Stimulated activated CD4-positive, alpha-beta T cell treated with anti-CD3 and anti-CD28 coated beads, Interleukin-1b, Interleukin-23, amount 100 ng/mL, for 24 hours (primary cell): ENCODE measurements around the gene CFAP300.

Experiments used
- DNase-seq, 4 experiments: peaks; one replicate each; pipeline ENCODE4 v3.0.0-alpha.2; 2020; ENCODE audit warnings: low read depth in 4 of 4, low spot score in 1 of 4

The CFAP300 gene

DNA sequence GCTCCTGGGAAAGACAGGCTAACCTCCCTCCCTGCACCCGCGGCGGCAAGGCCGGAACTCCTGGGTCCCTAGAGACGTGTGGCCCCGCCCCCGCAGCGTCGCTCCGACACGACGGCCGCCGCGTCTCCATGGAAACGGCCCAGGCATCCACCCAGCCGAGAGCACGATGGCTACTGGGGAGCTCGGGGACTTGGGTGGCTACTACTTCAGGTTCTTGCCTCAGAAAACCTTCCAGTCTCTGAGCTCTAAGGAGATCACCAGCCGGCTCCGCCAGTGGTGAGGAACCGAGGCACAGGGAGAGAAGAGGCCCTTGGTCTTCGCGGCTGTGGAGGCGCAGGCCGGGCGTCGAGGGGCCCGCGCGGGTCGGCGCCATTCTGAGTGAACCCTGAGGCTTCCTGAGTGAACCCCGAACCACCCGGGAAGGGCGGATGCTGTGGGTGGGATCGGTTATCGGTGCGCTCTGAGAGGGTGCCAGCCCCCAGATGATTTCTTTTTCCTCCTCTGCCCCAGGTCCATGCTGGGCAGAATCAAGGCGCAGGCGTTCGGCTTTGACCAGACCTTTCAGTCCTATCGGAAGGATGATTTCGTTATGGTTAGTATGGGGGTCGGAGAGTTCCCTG is at the start of gene CFAP300:
Gene CFAP300, plus strand, starts transcription at position 133 of the 620 bp plus-strand sequence. Its CDS starts 34 bp downstream, at position 167.
- DNase-seq, result peak; percentile 6 to 52 (median 21)

DNA sequence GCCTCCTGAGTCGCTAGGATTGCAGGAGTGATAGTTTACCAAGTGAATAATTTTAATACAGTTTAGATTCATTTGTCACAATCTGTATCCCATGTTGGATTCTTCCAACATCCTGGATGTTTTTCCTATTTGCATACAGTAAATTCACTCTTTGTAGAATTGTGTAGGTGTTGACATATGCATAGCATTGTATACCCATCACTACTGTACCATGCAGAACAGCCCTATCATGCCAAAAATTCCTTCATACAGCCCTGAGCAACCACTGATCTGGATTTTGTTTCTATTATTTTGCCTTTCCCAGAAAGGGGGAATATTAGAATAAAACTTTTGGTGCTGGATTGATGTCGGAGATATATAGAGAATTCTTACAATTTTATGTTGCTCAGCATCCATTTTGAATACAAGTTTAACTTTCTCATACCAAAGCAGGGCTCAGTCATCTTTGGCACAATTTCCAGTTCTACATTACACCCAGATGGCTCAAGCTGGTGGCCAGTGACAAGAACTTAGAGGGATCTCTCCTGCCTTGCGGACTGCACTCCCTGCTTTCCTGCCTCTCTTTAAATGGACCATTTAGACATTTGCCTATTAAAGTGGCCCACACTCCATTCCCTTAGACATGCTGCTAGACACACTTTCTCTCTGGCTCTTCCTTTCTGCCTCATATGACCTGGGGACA is 45.4 kb upstream of the CFAP300 start:
- no peak for DNase-seq

DNA sequence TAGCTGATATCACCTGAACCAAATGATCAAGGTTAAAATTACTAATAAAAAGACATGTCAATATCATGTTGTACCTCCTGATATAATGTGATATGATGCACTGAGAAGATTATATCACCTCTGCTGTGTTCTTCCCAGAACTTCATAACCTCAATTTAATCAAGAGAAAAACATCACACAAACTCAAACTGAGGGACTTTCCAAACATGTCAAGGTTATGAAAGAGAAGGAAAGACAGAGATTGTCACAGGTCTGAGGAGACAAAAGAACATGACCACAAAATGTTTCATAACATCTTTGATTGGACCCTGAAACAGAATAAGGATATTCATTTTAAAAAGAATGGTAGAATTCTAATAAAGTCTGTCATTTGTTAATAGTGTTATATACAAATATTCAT is 43.0 kb upstream of the CFAP300 start:
- DNase-seq, result no peak

DNA sequence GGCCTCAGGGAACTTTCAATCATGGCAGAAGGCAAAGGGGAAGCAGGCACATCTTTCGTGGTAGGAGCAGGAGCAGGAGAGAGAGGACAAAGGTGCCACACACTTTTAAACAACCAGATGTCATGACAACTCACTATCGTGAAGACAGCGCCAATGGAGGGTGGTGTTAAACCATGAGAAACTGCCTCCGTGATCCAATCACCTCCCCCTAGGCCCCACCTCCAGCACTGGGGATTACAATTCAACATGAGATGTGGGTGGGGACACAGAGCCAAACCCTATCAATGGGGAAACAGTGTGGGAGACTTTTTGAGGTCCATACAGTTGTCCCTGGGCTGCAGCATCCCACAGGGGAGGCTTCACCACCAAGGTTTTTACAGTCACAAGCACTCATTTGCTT is 41.9 kb upstream of the CFAP300 start:
- DNase-seq, result no peak

DNA sequence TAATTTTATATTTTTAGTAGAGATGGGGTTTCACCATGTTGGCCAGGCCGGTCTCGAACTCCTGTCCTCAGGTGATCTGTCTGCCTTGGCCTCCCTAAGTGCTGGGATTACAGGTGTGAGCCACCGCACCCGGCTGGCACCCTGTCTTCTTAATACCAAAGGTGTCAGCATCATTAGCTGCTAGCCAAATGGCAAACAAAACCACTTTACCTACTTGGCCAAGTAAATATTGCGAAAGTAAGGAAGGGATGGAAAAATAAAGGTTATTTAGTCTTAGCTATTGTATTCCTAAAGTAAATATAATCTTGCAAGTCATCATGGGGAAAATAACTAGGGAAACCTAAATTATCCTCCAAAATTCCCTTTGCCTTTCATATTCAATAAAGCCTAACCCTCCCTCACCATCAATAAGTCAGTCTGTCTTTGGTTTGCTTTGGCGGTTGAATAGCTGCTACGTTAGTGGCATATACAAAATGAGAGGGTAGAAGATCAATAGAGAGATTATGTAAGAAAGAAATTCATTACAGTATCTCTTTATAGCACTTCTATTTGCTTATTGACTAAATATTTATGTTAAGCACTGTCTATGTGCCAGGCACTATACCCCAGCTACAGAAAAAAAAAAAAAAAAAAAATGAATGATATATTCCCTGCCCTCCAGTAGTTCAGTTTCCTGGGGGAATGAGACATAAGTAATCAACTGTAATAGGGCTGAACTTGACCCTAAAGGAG is 40.2 kb upstream of the CFAP300 start:
- DNase-seq, result no peak

DNA sequence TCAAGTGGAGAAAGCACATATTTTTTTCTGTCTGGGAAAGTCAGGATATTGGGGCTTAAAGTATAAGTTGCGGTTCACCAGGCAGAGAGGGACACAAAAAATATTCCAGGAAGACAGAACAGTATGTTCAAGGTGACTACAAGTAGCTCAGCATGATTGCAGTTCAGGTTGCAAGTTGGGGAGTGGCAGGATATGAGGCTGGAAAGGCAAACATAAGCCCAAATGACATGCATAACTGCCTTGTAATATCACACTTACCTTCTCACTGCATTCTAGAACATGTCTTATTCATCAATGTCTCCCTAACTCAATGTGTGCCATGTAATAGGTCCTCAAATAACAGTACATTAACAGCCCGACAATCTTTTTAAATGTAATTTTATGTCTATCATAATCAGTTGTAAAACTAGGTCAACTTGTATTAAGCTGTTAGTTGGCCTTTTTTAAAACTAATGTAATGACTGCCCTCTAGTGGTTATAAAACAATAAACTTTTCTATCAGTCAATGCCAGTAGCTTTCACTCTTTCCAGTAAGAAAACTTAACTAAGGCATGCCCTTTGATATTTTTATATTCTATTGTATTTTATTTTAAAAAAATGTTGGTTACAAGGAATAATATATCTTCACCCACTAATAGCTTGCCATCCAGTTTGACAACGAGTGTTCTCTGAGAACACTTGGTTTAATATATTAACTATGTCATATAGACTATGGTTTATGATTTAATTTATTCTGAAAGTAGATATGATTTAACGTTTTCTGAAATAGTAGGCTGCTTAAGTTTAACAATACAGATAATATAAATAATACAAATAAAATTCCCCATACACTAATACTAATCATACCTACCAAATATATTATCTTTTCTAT is 39.4 kb upstream of the CFAP300 start:
- DNase-seq, result no peak

DNA sequence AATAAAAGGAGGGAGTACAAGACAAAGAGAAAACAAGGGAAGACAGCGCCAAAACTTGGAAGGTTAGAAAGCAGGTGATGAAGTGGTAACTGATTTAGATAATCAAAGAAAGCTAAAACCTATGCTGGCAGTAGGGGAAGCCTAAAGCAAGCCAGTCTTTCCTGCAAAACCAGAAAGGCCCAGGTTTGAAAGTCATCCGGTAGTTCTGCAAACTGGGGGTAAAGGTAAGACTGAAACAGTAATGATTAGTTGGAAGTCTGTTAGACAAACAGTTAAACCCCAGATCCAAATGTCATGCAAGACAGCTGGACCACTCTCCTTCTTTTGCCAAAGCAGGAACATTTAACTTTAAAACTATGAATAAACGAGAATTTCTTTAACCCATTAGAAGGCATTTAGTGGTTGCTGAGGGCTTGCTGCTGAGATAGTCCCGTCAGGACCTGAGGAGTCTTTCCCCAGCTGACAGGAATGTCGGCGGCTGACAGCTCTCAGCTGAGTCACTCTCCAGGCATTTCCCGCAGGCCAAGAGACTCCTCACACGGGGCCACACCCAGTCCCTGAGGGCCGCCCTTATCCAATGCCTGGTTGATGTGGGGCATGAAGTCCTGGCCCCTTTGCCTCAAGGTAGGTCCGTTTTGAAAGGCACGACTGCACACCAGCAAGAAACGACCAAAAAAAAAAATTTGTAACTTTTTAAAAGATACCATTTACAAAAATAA is 36.3 kb upstream of the CFAP300 start:
- DNase-seq, result no peak

DNA sequence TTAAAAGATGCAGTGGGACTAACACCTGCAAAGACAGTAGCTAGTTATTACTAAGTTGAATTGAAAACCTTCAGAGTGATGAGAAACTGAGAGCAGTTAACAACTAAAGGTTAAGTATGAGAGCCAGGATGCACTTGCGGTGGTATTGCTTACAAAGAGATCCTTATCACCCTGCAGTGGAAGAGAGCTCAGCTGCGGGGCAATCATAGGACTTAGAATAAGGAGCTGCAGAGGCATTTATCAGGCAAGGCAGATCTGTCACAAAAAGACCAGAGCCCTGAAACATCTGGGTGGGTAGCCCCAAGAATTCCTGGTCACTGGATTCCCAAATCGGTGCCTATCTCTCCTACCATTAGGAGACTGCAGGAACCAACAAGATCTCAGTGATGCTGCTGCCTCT is 34.3 kb upstream of the CFAP300 start:
- no peak for DNase-seq

DNA sequence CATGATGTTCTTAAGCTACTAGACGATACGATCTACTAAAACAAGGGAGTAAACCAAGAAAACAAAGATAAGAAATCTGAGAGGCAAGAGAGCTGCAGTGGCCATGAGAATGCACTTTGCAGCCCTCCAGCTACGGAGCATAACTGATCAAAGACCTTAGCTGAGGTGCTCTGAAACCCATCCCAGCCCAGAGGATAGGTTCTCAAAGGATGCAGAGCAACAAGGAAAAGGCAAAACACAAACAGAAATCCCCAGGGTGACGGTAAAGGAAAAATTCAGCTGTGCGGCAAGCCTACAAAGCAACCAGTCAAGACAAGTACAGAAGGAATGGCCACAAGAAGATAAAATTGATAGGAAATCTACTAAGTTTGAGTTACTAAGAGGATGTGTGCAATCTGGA is 32.5 kb upstream of the CFAP300 start:
- no peak for DNase-seq

DNA sequence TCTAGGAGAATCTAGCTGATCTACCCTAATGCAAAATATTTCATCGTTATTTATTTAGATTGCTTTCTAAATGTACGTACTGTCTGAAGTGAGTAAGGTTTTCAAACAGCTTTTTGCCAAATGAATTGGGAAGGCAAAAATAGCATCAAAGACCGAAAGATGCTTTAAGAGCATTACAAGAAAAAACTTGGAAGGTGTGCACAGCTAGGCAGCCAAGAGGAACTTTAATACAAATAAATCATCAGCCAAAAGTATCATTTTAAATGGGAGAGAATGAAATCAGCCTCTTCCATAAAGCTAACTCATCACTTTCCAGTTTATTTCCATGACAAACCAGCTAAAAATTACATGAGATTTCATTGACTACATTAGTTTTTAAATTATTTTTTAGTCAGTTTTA is 30.2 kb upstream of the CFAP300 start:
- no peak for DNase-seq

DNA sequence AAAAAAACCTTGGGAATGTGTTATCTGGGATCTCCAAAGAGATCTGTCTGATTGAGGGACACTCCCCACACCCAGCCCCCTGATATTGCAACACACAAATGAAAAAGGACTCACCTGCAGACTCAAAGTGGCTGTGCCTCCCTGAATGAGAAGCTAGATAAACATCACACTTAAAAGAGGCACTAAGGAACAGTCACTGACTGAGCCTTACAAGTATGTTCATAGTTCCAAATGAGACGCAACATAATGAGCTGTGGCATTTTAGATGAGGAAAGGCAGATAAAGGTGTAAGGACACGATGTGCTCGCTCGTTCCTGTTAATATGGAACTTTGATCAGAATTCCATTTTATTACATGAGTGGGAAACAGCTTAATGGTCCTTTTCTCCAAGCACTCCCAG is 21.0 kb upstream of the CFAP300 start:
- no peak for DNase-seq

DNA sequence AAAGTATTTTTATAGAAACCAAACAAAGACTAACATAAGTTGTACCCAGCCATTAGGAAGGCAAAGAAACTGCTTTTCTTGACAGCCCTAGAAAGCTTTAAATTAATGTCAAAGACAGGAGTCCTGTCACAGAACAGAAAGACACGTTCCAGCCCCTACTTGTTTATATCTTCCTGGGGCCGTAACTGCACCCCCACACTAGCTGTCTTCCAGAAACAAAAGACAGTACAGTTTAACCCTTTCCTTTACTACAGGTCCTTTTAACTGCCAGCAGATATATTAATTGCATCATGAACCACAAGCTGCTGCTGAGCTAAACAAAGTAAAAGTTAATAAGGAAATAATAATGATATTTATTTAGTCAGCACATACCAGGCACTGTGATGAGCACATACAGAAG is 20.3 kb upstream of the CFAP300 start:
- DNase-seq, result no peak

DNA sequence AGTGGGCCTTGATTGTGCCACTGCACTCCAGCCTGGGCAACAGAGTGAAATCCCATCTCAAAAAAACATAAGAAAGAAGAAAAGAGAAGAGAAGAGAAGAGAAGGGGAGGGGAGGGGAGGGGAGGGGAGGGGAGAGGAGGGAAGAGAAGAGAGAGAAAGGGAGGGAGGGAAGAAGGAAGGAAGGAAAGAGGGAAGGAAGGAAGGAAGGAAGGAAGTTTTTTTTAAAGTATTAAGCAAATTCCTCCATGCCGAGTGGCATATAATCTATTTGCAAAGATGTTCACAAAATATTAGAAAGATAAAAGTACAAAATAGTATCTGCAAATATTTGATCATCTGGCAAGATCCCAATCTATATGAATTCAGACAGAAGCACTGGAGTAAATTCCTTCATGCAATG is 10.5 kb upstream of the CFAP300 start:
- DNase-seq, result no peak

DNA sequence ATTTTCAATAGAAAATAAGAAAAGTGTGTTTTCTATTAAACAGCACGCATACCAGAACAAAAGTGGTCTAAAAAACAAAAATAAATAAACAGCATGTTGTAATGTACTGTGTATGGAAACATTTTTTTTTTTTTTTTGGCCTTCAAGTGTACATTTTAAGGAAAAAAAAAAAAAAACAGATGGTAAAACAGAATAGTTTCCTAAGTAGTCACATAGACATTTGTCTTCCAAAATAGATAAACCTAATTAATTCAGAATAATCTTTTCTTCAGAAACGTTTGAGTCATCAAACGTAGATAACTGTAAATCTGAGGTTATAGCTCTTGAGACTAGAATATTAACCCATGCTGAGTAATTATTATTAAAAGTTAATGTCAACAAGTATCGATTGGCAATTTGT is 396 bp upstream of the CFAP300 start:
- DNase-seq, result no peak

DNA sequence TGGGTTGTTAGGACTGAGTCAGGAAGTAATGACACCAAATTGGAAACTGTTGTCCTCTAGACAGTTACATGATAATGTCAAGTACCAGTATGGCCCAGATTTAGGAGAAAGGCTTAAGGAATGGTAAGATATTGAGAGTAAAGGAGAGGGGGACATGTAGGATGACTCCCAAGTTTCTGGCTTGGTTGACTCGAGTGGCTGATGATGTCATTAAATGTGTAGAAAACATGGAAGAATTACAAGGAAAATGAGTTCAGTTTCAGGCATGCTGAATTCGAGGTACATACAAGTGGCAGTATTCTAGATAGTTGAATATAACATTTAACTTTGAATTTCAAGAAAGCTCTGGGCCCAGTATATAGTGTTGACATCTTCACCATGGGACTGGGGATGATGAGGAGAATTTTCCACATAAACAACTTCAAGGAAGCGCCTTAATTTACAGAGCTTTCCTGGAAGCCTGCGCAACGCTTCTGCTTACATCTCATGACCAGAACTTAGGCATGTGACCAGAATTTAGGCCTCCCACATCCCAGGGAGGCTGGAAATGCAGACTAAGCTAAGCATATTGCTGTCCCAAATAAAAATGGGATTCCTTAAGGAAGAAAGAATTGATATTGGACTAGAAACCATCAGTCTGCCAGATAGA is 3.8 kb downstream of the CFAP300 start:
- DNase-seq, result no peak

DNA sequence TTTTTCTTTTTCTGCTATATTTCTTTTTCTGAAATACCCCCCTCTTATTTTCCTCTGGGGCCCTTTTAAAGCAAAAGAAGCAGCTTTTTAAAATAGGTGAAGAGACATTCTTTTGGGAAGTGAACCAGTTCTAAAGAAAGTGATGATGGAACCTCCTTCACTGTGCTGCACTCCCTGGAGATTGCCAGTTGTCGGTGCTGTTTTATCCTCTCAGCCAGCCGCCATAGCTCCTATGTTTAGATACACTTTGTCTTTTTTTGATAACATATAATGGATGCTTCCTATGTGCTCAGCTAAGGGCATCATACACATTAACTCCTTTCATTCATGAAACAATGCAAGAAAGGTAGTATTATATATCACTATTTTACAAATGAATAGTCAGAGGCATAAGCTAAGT is 14.0 kb downstream of the CFAP300 start:
- DNase-seq, result no peak

DNA sequence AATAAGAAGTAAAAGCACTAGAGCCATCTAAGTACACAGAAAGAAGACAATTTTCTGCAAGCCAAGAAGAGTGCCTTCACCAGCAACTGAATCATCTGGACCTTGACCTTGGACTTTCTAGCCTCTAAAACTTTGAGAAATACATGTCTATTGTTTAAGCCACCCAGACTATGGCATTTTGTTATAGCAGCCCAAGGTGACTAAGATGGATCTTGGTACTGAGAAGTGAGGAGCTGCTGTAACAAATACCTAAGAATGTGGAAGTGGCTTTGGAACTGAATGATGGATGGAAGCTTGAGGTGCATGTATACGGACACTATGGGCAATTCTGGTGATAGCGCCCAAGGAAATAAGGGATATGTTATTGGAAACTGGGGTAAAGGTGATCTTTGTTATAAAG is 14.9 kb downstream of the CFAP300 start:
- DNase-seq, result no peak

DNA sequence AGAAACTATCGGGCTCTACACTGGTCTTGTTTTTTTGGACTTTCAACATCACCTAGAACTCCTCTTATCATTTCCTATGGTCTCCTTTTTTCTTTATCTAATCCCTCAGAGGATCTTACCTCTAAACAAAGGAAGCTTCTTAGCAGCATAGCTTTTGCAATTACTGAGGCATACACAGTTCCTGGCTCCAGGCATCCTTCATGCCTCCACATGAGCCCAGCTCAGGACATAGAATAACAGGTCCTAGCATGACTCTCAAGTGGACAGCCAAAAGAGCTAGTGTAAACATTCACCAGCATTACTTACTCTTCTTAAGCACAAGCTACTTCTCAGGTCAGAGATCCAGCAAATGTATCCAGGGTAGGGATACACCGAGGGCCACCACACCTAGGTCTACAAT is 17.1 kb downstream of the CFAP300 start:
- DNase-seq, result no peak

DNA sequence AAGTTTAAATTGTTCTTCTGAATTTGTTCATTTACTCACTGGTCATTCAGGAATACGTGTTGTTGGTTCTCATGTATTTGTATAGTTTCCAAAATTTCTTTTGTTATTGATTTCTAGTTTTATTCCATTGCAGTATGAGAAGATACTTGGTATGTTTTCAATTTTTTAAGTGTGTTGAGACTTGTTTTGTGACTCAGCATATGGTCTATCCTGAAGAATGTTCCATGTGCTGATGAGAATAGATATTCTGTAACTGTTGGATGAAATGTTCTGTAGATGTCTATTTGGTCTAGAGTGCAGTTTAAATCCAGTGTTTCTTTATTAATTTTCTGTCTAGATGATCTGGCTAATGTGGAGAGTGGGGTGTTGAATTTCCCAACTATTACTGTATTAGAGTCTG is 23.5 kb downstream of the CFAP300 start:
- DNase-seq, result no peak
